ENCODE data around the gene PRRT4.

- peak; percentile 49; the same call in 1 of the 2 replicates for TF ChIP-seq CTCF (conservative IDR thresholded peaks at IDR 0.05)
- no peak for TF ChIP-seq EZH2 (IDR thresholded peaks at IDR 0.05; ENCODE audit: low read depth)
These were observed 37.3 kb upstream of the PRRT4 start for GRCh38 chr7:128398841-128399135.

Measured in PC-9 (cell line).